PC-9 (cell line): ENCODE measurements around the gene NTN4.

Experiments
- EZH2 ChIP-seq: fragments of 200-600 bp; sonication (generic); IDR thresholded peaks from 2 replicates; pipeline ENCODE4 v1.8.0; 2017; ENCODE audit warnings: antibody characterized with exemption, low read depth
- TF ChIP-seq, protein P1 (sequence below): fragments of 200-600 bp; sonication (generic); conservative IDR thresholded peaks from 2 replicates; pipeline ENCODE4 v1.6.1; 2017; ENCODE audit warnings: mixed run types, antibody characterized with exemption, mild to moderate bottlenecking, moderate library complexity

DNA sequence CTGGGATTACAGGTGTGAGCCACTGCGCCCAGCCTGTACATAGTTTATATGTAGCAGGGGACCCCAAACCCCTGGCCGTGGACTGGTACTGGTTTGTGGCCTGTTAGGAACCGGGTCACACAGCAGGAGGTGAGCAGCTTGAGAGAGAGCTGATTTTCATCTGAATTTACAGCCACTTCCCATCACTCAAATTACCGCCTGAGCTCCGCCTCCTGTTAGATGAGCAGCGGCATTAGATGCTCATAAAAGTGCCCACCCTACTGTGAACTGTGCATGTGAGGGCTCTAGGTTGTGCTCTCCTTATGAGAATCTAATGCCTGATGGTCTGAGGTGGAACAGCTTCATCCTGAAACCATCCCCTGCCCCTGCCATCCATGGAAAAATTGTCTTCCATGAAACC, 119.3 kb downstream of the NTN4 start:
- TF ChIP-seq, protein P1, sequence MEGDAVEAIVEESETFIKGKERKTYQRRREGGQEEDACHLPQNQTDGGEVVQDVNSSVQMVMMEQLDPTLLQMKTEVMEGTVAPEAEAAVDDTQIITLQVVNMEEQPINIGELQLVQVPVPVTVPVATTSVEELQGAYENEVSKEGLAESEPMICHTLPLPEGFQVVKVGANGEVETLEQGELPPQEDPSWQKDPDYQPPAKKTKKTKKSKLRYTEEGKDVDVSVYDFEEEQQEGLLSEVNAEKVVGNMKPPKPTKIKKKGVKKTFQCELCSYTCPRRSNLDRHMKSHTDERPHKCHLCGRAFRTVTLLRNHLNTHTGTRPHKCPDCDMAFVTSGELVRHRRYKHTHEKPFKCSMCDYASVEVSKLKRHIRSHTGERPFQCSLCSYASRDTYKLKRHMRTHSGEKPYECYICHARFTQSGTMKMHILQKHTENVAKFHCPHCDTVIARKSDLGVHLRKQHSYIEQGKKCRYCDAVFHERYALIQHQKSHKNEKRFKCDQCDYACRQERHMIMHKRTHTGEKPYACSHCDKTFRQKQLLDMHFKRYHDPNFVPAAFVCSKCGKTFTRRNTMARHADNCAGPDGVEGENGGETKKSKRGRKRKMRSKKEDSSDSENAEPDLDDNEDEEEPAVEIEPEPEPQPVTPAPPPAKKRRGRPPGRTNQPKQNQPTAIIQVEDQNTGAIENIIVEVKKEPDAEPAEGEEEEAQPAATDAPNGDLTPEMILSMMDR: no peak
- no peak for TF ChIP-seq EZH2
